ENCODE measurements around the gene PAFAH1B1.

PAFAH1B1 gene

GRCh38 chr17:2580151-2580550 lies 13.3 kb upstream of the PAFAH1B1 start:
- H3K4me3 ChIP-seq: no peak overlapping the region
- DNase-seq (ENCODE audit: low spot score): no peak
- no peak overlapping the region for H3K27ac ChIP-seq
- TF ChIP-seq CTCF (IDR thresholded peaks at IDR 0.05): no peak

GRCh38 chr17:2580661-2581060 lies 12.8 kb upstream of the PAFAH1B1 start:
- Histone ChIP-seq H3K4me3 (no peak overlapping the region), H3K27ac (no peak overlapping the region)
- no peak for DNase-seq (ENCODE audit: low spot score)
- TF ChIP-seq CTCF (IDR thresholded peaks at IDR 0.05): no peak

GRCh38 chr17:2582493-2582892 lies 11.0 kb upstream of the PAFAH1B1 start:
- Histone ChIP-seq H3K27ac (no peak overlapping the region), H3K4me3 (no peak overlapping the region)
- TF ChIP-seq CTCF (IDR thresholded peaks at IDR 0.05): no peak
- DNase-seq (ENCODE audit: low spot score): no peak

- no peak overlapping the region for H3K4me3 ChIP-seq
Observed at GRCh38 chr17:2591040-2591640, 2.3 kb upstream of the PAFAH1B1 start.

GRCh38 chr17:2593821-2594721 lies 617 bp downstream of the PAFAH1B1 start:
- no peak for TF ChIP-seq CTCF (IDR thresholded peaks at IDR 0.05)
- Histone ChIP-seq H3K4me3 (peak overlapping the region; percentile 99), H3K27ac (peak overlapping the region; percentile 97)
- peak; percentile 86 for DNase-seq (ENCODE audit: low spot score)

More at GRCh38 chr17:2591040-2591640, 2.3 kb upstream of the PAFAH1B1 start:
- no peak for DNase-seq (ENCODE audit: low spot score)
- H3K27ac ChIP-seq: no peak overlapping the region
- no peak for TF ChIP-seq CTCF (IDR thresholded peaks at IDR 0.05)

- peak overlapping the region; percentile 99 for H3K4me3 ChIP-seq
- peak overlapping the region; percentile 97 for H3K27ac ChIP-seq
- TF ChIP-seq CTCF (IDR thresholded peaks at IDR 0.05): no peak
- DNase-seq (ENCODE audit: low spot score): no peak
Observed at GRCh38 chr17:2594722-2595599, 1.5 kb downstream of the PAFAH1B1 start.
